NCI-H526 treated with DMSO at 0.1 percent for 48 hours (cell line): ENCODE data around the gene EOLA2.
"Not testable (repeated sequence)": the region's sequence is repeated elsewhere in the genome, so short reads cannot be mapped to it uniquely, and the experiment has no call there.

Source experiments
- DNase-seq: peaks from one replicate; lab custom pipeline; 2025; lab: John Stamatoyannopoulos, UW

EOLA2 gene

DNA sequence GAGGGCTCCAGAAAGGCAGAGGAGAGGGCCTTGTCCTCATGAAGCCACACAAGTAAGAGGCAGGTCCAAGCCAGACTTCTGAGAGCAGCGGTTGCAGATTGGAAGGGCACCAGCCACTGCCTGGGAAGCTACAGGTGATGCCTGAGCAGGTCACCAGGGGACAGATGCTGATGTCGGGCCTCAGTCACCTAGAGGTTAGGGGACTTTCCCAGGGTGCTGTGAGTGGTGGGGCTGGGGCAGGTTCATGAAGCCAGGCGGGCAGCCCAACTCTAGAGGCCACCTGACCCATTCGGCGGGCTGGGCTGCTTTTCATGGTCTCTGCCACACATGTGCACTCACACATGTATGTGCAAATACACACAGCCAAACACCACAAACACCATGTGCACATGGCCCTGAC, 5.3 kb downstream of the EOLA2 start:
- not testable (repeated sequence) for DNase-seq

DNA sequence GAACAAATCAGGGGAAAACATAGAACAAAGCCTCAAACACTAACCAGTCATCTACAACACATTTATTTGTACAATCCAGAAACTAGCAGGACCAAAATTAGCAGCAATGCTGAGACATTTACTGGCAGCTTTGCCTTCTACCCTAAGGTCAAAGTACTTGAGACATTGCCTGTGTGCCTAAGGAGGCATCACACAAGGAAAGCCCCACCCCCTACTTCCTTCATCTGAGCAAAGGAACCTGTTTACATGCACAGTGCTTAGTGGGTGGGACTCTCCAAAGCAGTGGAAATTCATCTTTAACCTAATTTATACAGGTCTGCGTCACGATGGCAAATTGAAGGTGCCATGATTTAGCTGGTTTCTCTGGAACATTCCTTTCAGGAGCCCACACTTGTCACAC, 6.1 kb downstream of the EOLA2 start:
- not testable (repeated sequence) for DNase-seq

DNA sequence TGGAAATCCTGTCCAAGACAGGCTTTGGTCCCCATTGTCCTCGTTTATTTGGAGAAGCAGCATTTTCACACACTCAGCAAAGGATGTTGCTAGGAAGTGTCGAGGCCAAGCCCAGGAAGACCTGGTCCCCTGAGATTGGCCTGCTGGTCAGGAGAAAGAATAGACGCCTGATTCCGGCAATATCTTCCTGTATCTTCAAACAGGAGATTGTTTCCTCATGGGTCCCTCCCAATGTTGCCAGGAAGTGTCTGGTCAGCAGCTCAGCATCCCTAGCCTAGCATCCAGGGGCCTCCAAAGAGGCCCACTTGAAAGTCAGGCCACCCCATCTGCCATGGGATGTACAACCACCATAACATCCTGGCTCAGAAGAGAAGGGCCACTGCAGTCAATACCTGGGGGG, 6.9 kb downstream of the EOLA2 start:
- DNase-seq = not testable (repeated sequence)

DNA sequence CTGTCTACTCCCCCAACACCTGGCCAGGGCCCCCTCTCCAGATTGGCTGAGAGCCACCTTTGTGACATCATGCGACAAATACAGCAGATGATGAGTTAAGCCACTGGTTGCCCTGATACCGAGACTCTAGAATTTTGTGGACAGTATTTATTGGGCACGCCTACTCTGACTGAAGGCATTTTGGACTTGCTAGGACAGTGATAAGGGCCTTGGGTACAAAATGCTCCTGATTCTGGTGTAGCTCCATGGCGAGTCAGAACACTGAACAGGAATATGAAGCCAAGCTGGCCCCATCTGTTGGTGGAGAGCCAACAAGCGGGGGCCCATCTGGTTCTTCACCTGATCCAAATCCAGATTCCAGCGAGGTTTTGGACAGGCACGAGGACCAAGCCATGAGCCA, 8.9 kb downstream of the EOLA2 start, which contains the start of gene HSFX4:
TSS of gene HSFX4 (plus strand) at position 174 of the 400 bp plus-strand sequence. CDS start at position 246, 72 bp downstream.
- not testable (repeated sequence) for DNase-seq

DNA sequence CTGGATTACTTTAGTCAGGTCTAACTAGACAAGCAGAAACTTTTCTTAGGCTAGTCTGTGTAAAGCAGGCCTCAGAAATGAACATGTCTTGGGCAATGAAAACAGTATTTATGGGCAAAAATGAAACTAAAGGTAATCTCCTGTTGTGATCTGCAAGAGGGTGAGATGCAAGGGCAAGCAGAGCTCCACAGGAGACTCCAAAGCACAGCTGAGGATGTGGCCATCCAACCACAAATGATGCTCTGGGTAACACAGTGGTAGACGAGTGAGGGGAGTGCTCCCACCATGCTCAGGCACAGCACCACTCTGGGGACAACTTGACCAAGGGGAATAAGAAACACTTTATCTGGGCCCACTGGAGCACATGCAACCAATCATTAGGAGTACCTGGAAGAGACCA, 9.7 kb downstream of the EOLA2 start:
- not testable (repeated sequence) for DNase-seq

DNA sequence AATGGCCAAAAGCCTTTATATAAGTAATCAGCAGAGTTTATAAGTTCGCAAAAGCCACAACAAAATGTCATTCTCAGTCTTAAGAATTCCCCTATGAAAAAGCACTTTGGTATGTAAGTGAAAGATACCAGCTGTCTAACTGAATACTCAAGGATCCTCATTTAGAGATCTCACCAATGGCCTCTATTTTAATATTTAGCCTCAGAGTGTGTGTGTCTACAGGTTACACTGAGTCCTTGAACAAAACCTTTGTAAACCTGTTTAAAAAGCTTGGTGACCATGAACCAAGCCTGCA, 10.4 kb downstream of the EOLA2 start:
- not testable (repeated sequence) for DNase-seq

DNA sequence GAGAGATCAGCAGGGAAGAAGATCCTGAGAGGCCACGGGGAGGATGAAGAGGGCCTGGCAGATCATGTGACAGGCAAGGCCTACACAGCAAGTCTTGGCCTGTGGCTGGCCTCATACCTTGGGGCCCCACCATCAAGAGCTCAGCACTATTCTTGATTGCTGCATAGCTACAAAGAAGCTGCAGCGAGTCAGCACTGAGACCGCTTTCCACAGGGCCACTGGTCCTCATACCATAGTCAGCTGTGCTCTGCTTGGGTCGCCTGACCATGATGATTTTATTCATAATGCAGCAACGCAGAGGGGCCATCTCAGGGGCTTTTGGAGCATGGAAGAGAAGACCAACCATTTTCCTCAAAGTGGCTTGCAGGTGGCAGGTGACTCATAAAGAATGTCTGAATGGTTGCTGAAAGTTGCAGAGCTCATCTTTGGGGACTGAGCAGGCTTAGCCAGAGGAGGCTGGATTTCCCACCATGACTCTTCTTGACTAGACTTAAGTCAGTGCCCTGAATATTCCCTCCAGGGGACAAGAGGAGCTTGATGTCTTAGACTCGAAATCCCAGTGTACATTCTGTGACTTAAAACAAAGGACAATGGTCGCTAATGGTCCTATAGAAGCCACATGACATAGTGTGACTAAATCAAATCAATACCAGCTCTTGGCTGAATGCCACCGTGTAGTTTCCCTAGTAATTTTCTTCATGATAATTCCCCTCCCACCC, 10.9 kb downstream of the EOLA2 start:
- DNase-seq = not testable (repeated sequence)

DNA sequence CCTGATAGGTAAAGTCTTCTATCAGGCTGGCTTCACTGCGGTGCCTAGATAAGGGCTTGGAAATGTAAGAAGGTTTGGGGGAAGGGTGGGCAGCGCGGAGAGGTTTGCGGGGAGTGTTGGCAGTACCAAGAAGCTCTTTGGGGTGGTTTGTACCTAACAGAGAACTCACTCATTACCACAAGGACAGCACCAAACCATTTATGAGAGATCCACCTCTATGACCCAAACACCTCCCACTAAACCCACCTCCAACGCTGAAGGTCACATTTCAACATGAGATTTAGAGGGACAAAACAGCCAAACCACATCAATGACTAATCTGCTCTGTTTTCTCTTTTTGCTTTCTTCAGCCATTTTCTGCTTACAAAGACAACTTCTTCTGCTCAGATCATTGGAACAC, 13.9 kb downstream of the EOLA2 start:
- DNase-seq = not testable (repeated sequence)

DNA sequence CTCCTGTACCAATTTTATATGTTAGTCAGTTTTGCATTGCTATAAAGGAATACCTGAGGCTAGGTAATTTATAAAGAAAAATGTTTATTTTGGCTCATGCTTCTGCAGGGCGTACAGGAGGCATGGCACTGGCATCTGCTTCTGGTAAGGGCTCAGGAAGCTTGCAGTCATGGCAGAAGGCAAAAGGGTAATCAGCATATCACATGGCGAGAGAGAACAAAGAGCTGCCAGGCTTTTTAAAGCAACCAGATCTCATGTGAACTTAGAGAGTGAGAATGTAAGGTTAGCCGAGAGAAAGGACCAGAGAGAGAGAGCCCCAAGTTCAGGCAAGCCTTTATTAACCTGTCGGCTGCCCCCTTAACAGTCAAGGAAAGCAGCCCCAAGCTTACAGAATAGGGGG, 14.5 kb downstream of the EOLA2 start:
- not testable (repeated sequence) for DNase-seq

DNA sequence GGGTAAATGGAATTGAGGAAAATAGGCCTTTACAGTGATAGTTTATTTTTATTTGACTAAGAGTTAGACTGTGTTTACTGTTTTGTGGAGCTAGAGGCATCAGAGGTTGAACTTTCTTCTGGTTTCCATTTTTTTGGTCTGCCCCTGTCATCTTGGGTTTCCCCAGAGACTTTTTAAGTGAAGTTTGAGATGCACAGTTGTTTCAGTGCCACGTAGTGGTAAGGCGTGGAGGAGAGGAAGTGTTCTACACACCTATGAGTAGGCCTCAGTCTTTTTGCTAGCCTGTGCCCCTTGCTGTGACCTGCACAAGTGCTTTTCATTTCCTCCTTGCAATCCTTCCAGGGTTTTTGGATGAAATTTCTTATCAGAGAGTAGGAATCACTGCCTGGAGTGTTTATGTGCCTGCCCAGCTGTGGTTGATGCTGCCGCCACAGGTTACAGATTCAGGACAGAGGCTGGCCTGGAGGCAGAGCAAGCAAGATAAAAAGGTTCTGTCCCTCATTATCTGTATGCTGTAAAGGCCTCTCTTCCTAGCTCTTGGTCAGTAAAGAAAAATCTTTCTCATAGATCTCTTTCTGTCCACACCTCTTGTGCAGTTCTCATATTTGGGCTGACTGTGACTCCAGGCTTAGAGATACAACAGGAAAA, 21.4 kb downstream of the EOLA2 start:
- DNase-seq = no peak

DNA sequence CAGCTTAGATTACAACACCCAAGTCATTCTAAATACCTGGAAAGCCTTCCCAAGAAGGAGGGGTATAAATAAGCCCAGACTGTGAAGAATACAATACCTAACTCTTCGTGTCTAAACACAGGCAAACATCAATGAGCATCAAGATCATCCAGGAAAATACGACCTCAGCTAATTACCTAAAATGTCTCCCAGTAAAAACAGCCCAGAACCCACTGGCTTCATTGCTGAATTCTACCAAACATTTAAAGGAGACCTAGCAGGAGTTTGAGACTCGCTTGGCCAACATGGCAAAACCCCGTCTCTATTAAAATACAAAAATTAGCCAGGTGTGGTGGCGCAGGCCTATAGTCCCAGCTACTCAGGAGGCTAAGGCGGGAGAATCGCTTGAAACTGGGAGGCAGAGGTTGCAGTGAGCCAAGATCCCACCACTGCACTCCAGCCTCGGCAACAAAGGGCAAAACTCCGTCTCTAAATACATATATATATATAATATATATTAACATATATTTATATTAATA, 28.1 kb downstream of the EOLA2 start:
- DNase-seq = no peak

DNA sequence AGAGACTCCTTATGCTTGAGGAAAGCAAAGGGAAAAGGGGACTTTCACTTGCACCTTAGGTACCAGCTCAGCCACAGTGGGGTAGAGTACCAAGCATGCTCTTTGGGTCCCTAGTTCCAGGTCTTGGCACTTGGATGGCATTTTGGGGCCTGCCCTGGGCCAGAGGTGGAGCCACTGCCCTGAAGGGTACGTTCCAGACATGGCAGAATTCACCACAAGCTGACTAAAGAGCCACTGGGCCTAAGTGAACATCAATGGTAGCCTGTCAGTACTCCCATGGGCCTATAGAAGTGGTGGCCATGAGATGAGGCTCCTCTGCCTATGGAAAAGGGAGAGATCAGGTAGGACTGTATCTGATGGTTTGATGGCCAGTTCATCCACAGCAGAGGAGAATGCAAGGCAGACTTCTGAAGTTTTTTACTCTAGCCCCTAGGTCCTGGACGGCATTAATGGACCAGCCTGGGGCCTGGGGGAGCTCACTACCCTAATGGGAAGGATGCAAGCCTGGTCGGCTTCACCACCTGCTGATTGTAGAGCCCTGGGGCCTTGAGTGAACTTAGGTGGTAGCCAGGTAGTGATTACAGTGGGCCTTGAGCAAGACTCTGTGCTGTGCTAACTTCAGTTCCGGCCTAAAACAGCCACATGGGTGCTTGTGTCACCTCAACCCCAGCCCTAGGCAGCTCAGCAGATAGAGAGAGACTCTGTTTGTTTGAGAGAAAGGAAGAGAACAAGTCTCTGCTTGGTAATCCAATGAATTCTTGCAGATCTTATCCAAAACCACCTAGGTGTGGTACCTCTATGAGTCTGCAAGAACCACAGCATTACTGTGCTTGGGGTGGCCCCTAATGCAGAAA, 28.7 kb downstream of the EOLA2 start:
- DNase-seq = no peak

DNA sequence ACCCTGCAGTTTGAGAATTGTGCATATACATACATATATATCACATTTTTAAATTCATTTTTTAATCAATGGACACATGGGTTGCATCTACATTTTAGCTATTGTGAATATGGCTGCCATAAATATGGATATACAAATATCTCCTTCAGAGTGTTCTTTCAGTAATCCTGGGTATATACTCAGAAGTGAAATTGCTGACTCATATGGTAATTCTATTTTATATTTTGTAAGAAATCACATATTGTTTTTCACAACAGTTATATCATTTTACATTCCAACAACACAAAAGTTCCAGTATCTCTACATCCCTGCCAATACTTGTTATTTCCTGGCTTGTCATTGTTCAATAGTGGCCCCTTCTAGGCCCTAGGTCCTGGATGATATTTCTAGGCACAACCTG, 29.6 kb downstream of the EOLA2 start:
- DNase-seq = no peak

DNA sequence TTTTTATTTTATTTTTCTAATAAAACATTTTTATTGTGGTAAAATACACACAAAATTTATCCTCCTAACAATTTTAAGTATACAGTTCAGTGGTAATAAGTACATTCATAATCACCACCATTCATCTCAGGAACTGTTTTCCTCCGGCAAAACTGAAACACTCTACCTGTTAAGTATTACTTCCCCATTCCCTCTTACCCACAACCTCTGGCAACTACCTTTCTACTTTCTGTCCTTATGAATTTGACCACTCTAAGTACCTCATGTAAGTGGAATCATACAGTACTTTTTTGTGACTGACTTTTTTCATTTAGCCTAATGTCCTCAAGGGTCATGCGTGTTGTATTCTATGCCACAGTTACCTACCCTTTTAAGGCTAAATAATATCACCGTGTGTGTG, 30.0 kb downstream of the EOLA2 start:
- DNase-seq = no peak

DNA sequence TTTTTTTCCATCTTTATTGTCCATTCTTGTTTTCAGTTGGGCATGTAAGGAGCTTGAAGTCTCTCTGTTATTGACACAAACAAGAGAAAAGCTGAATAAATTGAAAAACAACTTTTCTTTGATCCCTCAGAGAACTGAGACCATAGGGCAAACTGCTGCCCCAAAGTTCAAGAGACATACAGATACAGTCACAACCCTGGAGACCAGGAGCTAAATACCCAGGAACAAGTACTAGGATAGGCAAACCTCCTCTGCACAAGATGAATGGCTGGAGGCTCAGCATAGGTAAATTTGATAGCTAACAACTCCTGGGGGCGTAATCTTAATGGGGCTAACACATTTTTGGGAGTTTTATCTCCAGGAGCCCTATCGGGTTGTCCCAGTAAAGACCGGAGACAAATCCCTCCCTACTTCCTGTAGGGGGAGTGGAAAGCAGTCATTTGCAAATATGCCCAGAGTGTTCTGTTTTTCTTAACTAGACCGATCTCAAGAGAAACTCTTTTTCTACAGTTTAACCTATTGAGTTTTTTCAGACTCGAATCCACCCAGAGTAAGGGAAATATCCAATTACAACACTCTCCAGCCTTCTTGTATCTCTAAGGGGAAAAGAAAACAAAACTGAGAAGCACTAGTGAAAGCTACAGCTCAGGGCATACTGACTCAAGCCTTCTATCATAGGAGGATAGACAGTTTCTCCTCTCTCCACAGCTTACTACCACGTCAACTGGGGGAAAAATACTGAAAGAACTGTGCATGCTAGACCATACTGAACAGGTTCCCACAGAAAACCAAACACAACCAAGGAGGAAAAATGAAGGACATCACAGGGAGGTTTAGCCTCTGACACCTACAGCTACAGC, 34.2 kb downstream of the EOLA2 start:
- no peak for DNase-seq

DNA sequence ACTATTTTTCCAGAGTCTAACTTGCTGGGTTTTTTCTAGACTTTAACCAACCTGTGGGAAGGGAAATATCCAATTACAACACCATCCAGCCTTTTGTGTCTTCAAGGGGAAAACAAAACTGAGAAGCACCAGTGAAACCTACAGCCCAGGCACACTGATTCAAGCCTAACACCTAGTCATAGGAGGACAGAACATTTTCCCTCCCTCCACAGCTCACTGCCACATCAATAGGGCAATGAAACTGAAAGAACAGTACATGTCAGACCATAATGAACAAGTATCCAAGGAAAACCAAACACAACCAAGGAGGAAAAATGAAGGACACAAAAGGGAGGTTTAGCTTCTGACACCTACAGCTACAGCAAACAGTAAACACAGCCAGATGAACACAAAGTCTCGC, 39.7 kb downstream of the EOLA2 start:
- no peak for DNase-seq

DNA sequence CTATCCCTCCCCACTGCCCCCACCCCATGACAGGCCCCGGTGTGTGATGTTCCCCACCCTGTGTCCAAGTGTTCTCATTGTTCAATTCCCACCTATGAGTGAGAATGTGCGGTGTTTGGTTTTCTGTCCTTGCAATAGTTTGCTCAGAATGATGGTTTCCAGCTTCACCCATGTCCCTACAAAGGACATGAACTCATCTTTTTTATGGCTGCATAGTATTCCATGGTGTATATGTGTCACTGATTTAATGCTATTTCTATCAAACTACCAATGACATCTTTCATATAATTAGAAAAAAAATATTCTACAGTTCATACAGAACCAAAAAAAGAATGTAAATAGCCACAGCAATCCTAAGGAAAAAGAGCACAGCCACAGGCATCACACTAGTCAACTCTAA, 47.5 kb downstream of the EOLA2 start:
- not testable (repeated sequence) for DNase-seq
